Activated naive CD8-positive, alpha-beta T cell treated with anti-CD3 and anti-CD28 coated beads, Interleukin-2, amount 50 U/mL, for 16 hours (primary cell): ENCODE results near the gene CATSPERB.
"Not testable (repeated sequence)": the region's sequence is repeated elsewhere in the genome, so short reads cannot be mapped to it uniquely, and the experiment has no call there.

Source experiments
- DNase-seq: peaks from one replicate; pipeline ENCODE4 v3.0.0-alpha.2; 2020; ENCODE audit warnings: low read depth, low spot score

The CATSPERB gene

DNA sequence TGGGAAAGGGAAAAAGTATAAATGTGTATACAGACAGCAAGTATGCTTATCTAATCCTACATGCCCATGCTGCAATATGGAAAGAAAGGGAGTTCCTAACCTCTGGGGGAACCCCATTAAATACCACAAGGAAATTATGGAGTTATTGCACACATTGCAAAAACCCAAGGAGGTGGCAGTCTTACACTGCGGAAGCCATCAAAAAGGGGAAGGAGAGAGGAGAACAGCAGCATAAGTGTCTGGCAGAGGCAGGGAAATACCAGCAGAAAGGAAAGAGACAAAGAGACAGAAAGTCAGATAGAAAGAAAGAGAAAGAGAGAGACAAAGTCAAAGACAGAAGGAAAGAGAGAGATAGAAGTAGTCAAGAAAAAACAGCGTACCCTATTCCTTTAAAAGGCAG is 64.8 kb downstream of the CATSPERB start:
- DNase-seq: not testable (repeated sequence)

GRCh38 chr14:91660790-91661189 is 71.1 kb downstream of the CATSPERB start:
- no peak for DNase-seq

GRCh38 chr14:91654836-91655235 is 77.0 kb downstream of the CATSPERB start:
- DNase-seq: no peak

DNA sequence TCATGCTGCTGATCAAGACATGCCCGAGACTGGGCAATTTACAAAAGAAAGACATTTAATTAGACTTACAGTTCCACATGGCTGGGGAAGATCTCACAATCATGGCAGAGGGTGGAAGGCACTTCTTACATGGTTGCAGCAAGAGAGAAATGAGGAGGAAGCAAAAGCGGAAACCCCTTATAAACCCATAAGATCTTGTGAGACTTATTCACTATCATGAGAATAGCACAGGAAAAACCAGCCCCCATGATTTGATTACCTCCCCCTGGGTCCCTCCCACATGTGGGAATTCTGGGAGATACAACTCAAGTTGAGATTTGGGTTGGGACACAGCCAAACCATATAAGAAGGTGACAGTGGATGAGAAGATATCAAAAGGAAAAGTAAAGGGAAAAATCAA is 78.4 kb downstream of the CATSPERB start:
- DNase-seq: no peak

GRCh38 chr14:91649930-91650329 is 82.0 kb downstream of the CATSPERB start:
- DNase-seq: no peak

DNA sequence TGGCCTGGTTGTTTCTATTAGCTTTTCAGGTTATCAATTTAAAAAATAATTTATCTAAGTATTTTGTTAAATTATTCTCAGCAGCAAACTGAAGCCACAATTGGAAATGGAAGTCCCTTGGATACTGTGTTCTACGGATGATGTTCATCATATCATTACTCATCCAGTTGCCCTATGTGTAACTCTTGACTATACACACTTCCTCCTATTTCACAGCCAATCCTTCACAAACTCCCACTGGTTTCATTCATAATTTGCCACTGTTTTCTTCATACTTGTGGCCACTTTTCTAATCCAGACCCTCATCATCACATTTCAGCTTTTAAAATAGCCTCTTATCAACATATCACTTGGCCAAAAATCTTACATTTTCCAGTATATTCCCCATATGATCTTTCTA is 84.0 kb downstream of the CATSPERB start:
- DNase-seq: no peak

DNA sequence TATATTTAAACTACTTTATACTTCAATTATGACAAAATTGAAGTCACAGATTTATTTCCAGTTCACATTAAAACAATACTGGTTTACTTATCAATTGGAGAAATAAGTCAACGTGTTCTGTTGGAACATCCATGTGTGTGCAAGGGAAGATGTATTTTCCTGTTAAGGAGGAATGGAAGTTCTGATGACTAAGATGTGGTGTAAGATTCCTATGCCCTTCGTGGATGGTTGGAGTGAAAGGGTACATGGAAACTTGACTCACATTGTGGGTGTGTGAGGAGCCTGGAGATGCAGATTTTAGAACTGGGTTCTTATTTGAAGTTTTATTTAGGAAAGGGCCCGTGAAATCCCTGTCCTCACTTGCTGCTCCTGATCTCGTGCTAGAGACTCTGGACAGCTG is 95.3 kb downstream of the CATSPERB start:
- no peak for DNase-seq

DNA sequence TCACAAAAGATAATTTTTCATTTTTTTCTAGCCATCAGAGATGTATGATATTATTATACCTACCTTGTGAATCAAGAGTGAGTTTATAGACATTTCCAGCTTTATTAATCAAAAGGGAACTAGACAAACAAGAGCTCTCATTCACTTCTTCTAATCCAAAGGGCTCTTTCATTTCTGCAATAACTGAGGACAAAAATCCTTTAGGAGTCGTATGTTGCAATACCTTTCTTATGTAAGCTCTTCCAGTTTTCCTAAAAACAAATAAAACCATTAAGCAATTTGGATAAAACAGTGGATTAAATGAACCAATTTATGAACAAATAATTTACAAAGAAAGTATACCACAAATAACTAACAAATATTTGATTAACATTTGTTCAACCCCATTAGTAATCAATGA is 107.1 kb downstream of the CATSPERB start:
- DNase-seq: no peak

DNA sequence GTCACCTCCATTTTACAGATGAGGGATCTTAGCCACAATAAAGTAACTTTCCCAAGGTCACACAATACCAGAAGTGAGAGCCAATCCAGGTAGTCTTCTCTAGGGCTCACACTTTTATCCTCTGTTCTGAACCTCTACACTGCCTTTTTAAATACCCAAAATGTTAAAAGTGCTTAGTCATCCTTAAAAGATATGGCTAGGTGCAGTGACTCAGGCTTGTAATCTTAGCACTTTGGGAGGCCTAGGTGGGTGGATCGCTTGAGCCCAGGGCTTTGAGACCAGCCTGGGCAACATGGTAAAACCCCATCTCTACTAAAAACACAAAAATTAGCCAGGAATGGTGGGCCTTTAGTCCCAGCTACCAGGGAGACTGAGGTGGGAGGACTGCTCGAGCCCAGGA is 117.7 kb downstream of the CATSPERB start:
- DNase-seq: no peak

DNA sequence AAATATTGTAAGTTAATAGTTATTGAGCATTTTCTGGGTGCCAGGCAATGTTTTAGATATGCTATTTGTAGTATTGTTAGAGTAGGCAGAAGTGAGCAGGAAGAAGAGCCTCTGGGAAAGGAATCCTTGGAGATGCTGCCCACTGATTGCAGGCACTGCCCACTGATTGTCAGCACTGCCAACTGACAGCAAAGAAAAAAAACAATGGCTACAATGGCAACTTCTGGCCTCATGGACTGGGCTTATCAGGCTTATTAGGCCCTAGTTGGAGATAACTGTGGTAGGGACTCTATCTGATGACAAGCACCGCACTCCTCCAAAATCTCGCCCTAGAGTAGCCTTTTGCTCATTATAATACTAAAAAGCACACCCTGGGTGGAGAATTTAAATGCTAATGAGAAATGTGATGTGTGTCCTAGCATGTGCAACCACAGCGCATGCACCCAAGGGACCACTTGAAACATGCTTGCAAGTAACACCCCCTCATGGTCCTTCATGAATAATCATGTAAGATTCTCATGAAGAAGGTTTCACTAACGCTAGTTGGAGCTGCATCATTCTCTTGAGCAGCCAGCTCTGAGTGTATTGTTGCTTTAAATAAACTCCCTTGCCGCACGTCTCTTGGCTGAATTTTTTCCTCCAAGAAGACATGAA is 118.3 kb downstream of the CATSPERB start:
- DNase-seq: no peak

DNA sequence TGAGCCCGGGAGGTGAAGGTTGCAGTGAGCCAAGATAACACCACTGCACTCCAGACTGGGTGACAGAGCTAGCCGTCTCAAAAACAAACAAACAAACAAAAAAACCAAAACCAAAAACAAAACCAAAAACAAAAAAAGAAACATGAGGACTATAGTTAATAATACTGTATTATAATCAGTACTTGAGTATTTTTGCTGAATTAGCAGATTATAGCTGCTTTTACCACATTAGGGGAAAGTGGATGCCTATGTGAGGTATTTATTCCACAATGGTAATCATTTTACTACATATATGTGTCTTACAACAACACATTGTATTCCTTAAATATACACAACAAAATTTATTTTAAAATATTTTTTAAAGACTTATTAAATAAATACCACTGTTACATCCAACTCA is 120.4 kb downstream of the CATSPERB start:
- no peak for DNase-seq

GRCh38 chr14:91609161-91609560 is 122.7 kb downstream of the CATSPERB start:
- no peak for DNase-seq

- no peak for DNase-seq
Measured at GRCh38 chr14:91607322-91608047, 124.4 kb downstream of the CATSPERB start.

GRCh38 chr14:91606851-91607250 is 125.0 kb downstream of the CATSPERB start:
- no peak for DNase-seq

- not testable (repeated sequence) for DNase-seq
Measured at GRCh38 chr14:91604611-91605010, 127.3 kb downstream of the CATSPERB start.

GRCh38 chr14:91599994-91600393 is 131.9 kb downstream of the CATSPERB start:
- DNase-seq: no peak

DNA sequence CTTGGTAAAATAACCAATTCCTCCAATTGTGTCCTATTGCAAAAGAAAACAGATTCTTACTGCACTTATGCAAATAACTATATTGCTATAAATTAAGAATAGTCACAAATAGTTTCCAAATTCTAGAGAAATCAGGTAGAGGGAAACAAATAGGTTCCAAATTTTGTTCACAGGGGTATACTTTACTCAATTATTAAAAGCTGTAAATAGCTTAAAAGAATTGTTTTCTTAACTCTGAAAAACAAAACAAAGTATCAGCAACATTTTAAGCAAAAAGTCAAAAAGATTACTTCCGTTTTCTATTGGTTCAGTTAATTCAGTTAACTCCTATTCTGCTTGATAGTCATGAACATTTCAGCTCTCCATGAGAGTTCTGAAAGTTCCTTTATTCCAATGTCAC is 136.2 kb downstream of the CATSPERB start:
- DNase-seq: no peak

GRCh38 chr14:91593957-91594356 is 137.9 kb downstream of the CATSPERB start:
- not testable (repeated sequence) for DNase-seq

- DNase-seq: no peak
Measured at GRCh38 chr14:91586410-91586809, 145.5 kb downstream of the CATSPERB start.

GRCh38 chr14:91585856-91586255 is 146.0 kb downstream of the CATSPERB start:
- DNase-seq: no peak

GRCh38 chr14:91582761-91583160 is 149.1 kb downstream of the CATSPERB start:
- DNase-seq: no peak

DNA sequence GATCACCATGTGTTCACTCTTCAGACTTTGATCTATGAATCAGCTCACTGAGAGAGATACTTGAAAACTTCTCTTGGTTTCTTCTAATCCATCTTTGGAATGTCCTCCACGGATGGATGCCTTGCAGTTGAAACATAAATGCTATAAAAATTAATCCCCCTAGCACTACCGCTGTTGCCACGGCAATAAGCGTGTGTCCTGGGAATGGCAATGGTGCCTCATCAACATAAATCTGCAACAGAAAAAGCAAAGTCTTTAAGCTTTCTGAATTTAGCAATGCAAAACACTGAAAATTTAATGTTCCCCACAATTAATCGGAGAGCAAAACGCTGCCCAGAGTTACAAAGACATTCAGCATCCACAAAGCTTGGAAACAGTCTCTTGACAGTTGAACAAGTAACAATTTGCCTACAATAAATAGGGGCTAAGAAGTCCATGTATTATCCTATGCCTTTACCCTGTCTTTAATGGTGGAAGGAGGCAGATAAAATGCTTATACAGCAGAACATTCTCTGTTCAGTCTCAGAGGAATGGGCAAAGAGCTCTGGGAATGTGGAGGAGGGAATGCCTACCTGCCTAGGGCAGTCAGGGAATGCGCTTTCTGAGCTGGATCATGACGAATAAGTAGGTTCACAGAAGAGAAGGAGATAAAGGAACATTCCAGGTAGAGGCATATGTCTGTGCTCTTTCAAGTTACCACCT is 150.9 kb downstream of the CATSPERB start:
- DNase-seq: no peak
